Fibroblast of skin of abdomen (primary cell): ENCODE results near the gene EXOC3.
A peak's percentile ranks its signal among the peaks of the same experiment; 100 is the strongest.
"Not testable (repeated sequence)": the region's sequence is repeated elsewhere in the genome, so short reads cannot be mapped to it uniquely, and the experiment has no call there.

Source experiments
- DNase-seq: peaks from one replicate; pipeline ENCODE4 v3.0.0-alpha.2; 2013

EXOC3 gene

DNA sequence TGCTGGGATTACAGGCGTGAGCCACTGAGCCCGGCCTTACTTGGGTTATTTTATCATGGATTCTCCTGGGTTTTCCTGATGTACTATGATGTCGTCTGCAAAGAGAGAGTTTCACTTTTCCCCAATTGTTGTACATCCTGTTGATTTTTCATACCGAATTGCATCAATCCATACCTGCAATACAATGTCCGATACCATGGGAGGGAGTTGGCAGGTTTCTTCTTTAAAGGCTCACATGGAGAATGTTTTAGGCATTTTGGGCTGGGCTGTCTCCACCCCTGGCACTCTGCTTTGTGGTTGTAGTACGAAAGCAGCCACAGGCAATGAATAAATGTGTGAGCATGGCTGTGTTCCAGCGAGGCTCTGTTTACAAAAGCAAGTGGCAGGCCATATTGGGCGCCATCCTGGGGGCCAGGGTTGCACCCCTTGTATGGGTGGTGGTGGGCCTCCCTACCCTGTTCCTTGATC, 35.1 kb upstream of the EXOC3 start:
- DNase-seq: no peak

DNA sequence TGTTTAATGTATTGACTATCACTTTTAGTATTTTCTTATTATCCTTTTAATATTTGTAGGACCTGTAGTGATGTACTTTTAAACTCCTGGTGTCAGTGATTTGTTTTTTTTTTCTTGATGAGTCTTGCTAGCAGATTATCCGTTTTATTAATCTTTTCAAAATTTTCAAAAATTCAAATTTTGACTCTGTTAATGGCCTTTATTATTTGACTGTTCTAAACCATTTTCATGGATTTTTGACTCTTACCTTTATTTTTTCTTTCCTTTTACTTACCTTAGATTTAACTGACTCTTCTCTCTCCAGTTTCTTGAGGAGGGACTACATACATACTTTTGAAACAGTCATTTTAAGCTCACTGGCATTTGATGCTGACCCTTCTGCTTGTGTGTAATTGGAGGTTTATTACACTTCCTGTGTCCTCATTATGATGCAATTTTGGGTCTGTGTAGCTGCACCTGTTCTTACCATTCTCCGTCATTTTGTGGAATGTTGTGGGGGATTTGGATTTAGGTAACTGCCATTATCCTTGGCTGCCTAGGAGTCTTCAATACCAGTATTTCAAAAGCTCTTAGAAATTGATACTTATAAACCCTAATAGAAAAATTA, 32.0 kb upstream of the EXOC3 start:
- no peak for DNase-seq

DNA sequence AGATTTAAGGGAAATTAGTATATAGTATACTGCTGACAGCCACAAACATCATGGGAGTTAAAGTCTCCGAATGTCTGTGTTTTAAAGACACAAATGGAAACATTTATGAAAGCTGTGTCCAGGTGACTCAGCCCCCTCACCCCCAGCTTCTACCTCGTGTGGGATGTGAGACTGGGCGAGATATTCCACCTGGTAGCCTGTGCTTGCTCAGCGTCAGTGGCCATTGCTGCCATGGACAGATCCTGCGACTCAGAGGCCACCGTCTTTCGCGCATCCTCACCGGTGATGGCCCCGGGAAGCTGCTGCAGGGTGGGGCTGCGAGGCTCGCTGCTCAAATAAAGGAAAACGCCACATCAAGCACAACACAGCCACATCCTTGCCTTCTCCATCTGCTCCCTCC, 31.2 kb upstream of the EXOC3 start:
- DNase-seq: no peak

DNA sequence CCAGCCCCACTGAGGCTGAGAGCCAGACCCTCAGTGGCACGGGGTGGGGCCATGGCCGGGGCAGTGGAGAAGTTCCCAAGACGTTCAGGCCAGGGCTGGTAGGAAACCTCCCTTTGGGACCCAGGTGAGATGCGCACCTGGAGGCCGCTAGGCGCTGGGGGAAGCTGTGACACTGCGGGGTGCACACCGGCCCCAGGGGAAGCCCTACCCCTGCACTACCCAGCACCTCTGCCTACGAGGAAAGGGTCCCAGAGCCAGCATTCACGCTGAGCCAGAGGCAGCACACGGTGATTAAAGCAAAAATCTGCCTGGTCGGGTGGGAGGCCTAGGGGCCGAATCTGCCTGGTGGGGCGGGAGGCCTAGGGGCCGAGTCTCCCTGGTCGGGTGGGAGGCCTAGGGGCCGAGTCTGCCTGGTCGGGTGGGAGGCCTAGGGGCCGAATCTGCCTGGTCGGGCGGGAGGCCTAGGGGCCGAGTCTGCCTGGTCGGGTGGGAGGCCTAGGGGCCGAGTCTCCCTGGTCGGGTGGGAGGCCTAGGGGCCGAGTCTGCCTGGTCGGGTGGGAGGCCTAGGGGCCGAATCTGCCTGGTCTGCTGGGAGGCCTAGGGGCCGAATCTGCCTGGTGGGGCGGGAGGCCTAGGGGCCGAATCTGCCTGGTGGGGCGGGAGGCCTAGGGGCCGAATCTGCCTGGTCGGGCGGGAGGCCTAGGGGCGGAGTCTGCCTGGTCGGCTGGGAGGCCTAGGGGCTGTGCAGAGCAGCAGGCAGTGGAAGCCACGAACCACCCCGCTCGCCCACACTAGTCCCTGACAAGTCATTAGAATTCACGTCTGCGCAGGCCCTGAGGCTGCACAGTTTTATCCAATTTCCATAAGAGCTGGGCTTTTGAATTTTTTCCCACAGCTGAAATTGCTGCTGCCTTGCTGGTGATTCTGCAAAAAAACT, 27.7 kb upstream of the EXOC3 start:
- DNase-seq: not testable (repeated sequence)

DNA sequence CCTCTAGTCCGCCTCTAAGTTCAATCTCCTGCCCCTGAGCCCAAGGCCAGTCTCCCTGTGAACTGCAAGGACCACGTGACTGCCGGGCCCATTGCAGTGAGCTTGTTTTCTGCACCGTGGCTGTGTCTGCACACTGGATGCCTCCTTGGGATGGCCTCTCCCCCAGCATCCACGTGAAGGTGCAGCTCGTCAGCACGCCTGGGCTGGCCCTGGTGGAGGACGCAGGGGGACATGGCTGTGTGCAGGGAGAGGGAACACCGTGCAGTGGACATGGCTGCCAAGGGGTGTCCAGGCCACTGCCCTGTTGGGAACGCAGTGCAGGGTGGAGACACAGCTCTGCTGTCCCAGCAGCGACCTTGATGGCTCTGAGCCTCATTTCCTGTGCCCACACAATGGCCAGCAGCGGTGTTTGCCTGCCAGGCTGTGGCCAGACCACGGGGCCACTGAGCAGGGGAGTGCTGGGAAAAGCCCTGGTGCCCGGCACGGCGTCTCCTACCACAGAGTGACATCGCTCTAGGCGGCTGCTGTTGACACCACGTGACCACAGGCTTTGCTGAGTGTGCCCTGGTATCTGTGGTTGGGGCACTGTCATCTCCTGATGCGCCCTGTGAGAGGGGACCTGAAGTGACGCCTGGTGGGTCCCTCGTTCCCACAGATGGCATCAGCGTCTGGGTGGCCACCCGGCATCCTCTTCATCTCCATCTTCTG, 26.9 kb upstream of the EXOC3 start:
- no peak for DNase-seq

DNA sequence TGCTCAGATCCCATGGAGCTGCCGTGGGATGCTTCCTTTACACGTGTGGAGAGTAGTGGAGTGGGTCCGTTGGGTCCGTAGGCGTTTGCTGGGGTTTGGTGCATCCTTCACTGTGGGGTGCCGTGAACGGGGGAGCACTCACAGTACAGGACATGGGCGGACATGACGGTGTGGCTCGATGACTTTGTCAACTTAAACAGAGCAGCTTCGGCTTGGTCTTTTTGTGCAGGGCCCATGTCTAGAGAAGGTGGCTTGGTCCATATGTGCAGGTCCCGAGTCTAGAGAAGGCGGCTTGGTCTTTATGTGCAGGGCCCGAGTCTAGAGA, 26.4 kb upstream of the EXOC3 start:
- DNase-seq: no peak

DNA sequence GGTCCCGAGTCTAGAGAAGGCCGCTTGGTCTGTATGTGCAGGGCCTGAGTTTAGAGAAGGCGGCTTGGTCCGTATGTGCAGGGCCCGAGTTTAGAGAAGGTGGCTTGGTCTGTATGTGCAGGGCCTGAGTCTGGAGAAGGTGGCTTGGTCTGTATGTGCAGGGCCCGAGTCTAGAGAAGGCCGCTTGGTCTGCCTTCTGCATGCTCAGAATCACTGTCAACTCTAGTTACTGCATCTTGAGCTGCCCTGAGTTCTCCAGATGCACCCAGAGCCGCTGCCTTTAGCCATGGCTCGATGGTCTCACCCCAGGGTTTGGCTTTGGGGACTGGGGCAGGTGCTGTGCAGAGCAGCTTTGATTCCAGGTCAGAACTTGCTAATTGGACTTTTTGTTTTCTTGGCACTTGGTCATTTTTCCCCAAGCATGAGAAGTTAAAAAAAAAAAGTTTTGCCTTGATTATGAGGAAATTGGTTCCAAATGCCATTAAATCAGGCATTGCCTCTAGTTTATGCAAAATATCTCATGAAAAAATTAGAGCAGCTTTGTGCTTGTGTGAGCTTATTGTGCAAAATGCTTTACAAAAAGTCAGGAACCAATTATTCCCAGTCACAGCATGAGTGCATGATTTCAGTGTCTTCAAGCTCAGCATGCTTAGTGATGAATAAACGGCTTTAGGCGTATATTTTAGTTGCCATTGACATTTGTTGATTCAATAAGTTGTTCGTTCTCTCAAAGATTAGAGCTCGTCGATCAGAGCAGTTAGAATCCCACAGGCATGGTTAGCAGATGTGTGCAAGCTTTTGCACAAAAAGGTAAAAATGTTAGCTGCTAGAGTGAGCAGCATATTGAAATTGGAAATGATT, 25.4 kb upstream of the EXOC3 start:
- DNase-seq: no peak

DNA sequence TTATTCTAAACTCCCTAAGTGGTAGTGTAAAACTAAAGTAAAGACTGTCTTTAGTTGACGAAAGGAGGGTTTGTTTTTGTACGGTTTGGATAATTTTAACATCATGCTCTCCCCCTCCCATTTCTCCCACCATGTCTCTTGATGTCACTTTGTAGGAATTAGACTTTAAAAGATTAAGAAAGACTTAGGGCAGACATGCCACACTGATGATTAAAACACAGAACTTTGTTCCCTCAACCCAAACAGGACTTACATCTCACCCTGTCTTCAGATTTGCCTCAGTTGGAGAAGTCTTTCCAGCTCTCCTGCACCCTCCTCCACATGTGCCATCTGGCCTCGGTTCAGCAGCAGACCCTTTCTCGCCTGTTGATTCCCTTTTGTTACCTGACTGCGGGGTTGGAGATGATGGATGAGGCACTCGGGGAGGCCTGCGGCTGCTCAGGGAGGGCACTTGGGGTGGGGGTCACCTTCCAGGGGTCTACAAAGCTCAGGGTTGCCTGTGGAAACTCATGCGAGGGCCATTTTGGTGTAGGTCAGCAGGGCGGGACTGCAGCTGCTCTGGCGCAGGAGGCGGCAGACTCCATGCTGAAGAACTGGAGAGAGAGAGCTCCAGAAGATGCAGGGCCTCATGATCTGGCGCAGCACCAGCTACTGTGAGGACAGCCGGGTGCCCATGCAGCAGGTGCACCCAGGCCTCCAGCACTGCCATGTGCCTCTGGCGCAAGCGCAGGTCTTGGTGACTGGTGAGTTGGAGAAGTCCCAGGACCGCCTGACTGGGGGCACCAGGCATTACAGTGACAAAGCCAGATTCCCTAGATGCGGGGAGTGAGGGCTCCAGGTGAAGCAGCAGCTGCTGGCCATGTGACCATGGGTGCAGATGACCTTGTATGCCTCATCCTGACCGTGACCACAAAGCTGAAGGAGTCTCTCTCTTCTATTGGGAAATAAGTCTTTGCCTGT, 24.5 kb upstream of the EXOC3 start:
- DNase-seq: peak; percentile 31

DNA sequence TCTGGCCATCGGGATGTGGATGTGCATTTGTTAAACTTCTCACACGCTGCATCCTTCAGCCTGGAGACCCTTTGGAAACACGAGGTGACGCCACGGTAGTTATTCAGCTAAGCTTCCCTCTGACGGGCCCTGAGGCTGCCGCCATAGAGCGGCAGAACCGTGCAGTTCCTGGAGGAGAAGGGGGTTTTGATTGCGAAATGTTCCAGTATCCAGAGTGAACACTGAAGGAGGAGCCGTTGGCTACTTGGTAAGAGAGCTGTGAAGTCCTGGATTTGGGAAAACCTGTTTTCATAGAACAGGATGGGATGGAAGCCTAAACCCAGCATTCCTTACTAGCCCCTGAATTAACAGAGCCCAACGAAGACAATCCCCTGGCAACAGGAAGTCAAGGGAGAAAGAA, 23.0 kb upstream of the EXOC3 start:
- no peak for DNase-seq

DNA sequence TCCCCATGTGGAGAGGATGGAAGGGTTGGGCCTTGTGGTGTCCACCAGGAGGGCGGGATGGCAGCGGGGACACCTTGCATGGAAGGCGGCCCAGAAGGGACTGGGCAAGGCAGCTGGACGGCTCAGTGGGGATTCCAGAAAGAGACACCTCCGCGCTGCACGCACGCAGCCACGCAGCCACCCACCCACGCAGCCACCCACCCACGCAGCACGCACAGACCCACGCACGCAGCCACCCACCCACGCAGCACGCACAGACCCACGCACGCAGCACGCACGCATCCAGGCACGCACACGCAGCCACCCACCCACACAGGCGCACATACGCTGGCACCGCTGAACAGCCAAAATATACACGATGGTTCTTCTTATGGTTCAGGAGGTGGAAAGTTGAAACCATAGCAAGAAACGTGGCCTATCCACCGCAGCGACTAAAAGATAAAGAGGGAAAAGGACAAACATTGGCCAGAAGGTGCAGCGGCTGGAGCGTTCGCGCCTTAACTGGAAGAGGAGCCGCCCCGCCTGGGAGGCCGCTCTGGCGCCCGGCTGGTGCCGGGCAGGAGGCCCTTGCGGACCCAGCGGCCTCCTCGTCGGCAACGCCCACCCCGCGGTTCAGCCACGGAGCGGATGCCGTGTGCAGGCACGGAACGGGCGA, 22.2 kb upstream of the EXOC3 start:
- no peak for DNase-seq

DNA sequence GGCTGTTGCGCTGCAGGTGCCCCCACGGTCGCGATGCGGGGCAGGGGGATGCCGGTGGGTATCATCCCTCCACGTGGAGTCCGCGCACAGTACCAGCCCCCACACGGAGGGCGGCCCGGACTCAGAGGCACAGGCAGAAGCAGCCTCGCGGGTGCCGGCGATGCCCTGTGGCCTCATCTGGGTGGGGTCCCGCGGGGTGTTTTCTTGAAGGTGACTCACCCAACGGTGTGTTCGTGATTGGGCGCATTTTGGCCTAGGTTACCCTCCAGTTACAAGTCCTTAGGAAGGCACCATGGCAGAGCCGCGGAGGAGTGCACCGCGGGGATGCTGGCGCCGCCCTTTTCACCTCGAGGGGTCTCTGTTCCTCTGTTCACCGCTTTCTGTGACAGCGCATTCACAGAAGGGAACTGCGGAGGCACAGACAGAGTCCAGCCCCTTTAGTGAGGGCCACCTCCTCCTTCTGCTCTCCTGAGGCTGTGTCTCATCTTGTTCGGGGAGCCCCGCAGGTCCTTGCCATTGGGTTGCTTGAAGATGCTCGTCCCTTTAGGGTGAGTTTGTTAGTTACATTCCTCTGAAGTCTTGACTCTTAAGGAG, 21.6 kb upstream of the EXOC3 start:
- no peak for DNase-seq

DNA sequence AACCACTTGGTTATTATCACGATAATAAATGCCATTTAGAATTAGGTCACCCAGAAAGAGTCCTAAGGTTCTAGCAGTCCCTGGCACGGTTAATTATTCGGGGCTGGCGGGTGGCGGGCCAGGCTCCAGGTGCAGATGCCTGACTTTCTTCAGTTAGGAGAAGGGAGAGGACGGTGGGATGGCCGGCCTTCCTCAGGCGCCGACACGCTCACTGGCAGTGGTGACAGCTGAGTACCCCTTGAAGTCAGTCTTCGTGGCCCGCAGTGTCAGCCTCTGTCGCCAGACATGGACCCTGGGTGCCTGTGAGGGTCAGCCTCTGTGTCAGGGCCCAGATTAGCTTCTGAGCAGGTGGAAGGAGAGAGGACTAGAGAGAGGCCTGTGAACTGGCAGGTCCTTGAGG, 21.1 kb upstream of the EXOC3 start:
- no peak for DNase-seq

DNA sequence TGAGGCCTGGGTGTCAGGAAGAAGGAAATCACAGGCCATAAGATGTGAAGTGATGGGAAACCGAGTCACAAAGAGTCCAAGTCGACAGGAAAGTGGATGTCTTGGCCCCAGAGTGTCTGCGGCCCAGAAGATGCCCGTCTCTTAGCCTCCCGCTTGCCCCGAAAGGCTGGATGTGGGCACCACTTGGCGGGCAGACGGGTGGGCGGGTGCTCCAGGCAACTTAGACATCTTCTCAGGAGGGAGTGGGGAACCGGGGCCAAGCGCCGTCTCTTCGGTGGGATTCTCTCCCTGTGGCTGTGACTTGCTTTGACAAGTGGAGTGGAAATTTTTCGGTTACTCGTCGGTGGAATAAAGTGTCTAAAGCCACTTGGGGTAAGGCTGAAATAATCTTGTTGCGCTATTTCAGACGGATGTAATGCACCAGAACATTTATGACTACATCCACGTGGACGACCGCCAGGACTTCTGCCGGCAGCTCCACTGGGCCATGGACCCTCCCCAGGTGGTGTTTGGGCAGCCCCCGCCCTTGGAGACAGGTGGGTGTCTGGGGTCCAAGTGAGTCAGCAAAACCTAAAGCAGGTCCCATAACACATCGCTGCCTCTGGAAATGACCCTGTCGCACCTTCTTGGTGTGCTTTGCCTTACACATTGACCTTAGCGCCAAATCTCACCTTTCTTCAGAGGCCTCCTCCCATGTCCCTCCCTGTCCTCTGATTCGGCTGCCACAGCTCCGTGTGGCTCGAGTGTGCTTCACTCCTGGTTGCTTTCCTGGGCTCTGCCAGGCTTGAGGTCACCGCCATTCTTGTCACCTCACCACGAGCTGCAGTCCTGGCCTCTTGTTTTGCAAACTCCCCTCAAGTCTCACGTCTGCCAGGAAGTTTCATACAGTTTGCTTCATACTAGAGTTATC, 20.4 kb upstream of the EXOC3 start:
- no peak for DNase-seq

DNA sequence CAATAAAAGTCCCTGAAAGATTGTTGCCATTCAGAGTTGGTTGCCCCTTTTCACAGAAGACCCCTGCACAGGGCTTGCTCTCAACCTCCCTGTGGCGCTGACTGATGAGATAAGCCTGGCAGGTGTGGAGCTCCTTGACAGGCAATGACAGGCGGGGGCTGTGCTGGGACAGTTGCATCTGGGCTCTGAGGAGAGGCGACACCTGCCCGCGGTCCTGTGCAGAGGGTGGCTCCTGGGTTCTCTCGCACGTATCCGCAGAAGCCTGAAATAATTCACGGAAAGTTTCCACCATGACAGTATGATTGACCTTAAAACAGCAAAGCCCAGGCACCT, 19.8 kb upstream of the EXOC3 start:
- DNase-seq: no peak

DNA sequence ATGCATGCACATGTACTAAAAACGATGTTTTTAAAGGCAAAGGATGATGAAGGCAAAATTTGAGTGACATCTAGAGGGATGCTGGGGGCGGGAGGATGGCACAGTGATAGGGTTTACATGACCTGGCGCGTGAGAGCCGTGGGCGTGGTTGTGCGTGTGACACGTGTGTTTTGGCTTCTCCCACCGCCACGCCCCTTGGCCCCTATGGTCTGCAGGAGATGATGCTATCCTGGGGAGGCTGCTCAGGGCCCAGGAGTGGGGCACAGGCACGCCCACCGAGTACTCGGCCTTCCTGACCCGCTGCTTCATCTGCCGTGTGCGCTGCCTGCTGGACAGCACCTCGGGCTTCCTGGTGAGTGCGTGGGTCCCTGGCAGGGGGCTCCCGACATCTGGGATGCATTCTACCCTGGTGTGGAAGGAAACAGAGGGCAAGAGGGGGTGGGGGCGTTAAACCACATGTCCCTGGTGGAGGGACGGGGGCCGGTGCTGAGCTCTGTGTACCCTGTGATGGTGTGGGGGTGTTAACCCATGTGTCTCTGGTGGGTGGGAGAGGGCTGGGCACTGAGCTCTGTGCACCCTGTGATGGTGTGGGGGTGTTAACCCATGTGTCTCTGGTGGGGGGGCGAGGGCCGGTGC, 19.2 kb upstream of the EXOC3 start:
- DNase-seq: no peak

DNA sequence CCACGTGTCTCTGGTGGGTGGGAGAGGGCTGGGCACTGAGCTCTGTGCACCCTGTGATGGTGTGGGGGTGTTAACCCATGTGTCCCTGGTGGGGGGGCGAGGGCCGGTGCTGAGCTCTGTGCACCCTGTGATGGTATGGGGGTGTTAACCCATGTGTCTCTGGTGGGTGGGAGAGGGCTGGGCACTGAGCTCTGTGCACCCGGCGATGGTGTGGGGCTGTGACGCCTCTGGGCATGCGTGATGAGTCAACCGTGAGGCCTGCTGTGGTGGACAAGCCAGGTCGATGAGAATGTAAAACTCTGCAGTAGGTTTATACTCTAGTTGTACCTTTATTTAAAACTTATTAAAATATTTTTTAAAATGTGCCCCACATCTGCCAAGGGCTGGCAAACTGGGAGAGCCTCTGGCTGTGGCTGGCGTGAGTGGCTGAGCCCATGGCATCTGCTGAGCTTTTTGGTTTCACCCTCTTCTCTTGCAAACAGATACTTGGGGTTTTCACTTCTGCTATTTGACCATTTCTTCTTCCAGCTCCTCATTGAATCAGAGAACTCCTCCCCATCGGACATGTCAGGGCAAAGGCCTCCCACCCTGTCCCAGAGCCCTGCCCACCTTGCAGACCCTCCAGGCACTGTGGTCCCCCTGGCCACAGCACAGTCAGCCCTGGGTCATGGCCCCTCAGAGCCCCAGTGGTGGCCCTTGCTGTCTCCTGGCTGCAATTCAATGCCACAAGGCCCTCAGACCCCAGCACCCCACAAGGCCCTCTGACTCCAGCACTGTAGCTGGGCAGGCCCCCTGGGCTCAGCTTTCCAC, 18.5 kb upstream of the EXOC3 start:
- no peak for DNase-seq

DNA sequence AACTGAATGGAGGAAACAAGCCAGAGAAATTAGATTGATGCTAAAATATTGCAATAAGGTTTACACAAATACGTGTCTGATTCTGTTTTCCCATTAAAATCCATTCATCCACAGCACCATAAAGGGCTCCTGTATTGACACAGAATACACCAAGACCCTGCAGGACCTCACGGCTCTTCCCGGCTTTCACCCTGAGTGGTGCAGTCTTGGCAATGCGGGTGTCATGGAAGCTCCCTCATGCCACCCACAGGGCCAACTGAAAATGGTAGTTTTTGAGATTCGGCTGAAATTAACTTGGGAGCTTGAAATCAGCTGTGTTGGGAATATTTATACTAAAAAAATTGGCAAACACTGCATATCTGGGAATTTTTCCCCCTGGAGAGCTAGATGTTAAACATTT, 17.3 kb upstream of the EXOC3 start:
- DNase-seq: no peak

DNA sequence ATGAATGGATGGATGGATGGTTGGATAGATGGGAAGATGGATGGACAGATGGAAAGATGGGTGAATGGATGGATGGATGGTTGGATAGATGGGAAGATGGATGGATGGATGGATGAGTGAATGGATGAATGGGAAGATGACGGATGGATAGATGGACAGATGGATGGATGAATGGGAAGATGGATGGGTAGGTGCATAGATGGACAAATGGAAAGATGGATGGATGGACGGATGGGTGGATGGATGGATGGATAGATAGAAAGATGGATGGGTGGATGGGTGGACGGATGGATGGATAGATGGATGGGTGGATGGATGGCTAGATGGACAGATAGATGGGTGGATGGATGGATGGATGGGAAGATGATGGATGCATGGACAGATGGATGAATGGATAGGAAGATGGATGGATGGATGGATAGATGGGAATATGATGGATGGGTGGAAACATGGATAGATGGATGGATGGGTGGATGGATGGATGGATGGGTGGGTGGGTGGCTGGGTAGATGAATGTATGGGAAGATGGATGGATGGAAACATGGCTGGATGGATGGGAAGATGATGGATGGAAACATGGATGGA, 16.5 kb upstream of the EXOC3 start:
- no peak for DNase-seq
